GM19035 (cell line): Measurements from ENCODE around the gene SLC35A5.
A peak's percentile ranks its signal among the peaks of the same experiment; 100 is the strongest.
"Not testable (repeated sequence)": the region's sequence is repeated elsewhere in the genome, so short reads cannot be mapped to it uniquely, and the experiment has no call there.

Experiments
- ATAC-seq: cut with Tn5 transposase; IDR thresholded peaks from one replicate; pipeline ENCODE4 v1.9.1; 2021; ENCODE audit not compliant: unreplicated experiment

Gene SLC35A5

DNA sequence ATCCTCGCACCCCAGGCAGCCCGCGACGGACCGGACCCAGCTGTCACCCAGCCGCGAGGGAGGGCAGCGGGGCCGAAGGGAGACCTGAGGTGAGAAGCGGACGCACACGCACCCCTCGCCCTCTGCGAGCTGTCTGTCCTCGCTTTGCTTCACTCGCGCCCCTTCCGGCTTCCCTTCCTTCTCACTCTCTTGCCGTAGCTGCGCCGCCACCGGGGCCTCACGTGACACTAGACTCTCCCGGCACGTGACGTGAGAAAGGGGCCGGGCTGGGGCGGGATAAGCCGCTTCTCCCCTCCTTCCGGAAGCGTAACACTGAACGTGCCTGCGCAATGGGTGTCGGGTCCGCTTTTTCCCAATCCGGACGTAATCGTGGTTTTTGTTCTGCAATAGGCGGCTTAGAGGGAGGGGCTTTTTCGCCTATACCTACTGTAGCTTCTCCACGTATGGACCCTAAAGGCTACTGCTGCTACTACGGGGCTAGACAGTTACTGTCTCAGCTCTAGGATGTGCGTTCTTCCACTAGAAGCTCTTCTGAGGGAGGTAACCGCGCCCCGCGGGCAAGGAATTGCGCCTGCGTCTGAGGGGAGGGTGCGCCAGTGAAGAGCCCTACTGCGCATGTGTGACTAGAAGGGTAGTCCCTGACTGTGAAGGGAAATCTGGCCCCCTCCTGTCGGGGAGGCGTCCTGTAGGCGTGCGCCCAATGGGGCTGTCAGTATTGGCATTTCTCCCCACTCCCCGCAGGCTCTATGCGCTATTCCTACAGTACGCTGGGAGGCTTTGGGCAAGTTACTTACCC lies at the start of gene SLC35A5, which contains the start of gene ATG3:
SLC35A5 (plus strand) TSS at position 312 of the 796 bp plus-strand sequence. CDS start 1,359 bp downstream, outside the sequence.
ATG3 (minus strand) TSS at position 229 of the 796 bp plus-strand sequence. CDS start 434 bp downstream, outside the sequence.
- ATAC-seq: peak; percentile 80

GRCh38 chr3:112512320-112512719 lies 49.5 kb upstream of the SLC35A5 start:
- ATAC-seq: no peak

DNA sequence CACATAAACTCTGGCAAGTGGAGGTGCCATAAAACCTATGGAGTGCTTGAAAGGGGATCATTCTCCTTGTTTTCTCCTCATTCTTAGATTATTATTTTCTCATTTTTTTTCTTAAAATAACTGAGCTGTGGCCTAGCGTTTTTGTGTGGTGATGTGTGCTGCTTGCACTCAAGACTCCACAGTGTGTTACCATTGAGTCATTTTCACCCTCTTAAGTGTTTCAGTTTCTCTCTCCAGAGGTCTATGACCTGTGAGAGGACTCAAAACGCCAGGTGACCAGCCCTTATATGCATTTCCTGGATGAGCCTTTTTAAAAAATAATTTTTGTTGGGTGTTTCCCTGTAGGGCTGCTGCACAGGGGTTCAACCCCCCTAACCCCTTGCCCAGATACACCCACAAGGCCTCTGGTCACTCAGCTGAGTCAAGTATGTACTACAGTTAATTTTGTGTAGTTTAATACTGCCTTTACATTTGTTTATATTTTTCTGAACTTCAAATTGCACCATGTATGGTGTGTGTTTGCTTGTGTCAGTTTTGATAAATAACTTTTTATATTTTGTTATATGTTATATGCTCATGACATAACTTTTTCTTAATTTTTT lies 47.2 kb upstream of the SLC35A5 start:
- peak; percentile 99 for ATAC-seq

DNA sequence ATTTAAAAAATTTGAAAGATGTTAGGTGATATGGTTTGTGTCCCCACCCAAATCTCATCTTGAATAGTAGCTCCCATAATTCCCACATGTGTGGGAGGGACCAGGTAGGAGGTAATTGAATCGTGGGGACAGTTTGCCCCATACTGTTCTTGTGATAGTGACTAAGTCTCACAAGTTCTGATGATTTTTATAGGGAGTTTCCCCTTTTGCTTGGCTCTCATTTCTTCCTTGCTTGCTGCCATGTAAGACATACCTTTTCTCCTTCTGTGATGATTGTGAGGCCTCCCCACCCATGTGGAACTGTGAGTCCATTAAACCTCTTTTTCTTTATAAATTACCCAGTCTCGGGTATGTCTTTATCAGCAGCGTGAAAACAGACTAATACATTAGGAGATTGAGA lies 42.9 kb upstream of the SLC35A5 start:
- not testable (repeated sequence) for ATAC-seq

DNA sequence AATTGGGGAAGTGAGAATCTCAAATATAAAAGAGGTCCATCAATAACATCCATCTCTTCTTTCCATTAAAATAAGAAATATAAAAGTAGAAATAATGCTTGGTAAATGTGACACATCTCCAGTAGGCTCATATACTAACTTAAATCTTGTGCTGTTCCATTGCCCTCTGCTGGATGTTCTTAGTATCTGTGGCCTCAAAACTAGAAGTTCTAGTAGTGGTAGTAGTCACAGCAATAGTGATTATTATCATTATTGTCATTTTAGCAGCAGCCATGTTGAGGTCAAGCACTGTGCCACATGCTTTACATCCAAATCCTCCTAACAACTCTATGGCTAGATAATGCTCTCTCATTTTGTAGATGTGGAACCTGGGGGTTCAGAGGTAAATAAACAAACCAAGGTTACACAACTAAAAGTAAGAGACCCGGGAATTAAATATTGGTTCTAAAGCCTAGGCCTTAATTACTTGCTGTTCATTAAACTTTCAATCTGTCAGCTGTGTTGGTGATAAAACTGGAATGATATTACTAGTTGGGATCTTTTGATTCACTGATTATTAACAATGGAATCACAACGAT lies 42.3 kb upstream of the SLC35A5 start:
- peak; percentile 48 for ATAC-seq

GRCh38 chr3:112524127-112524526 lies 37.7 kb upstream of the SLC35A5 start:
- not testable (repeated sequence) for ATAC-seq

DNA sequence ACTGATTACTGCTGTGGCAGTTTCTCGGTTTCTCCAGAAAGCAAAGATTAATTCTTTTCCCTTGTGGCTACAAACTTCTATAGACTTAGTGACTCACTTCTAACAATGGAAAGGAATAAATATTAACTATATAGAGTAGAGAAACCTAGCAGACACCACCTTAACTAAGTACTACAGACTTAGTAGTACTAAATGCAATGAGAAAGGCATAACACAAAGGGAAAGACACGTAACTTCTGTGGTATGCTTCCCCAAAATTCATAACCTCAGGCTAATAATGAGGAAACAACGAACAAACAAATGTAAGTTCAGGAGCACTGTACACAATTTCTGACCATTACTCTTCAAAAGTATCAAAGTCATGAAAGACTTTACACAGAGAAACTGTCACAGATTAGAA lies 31.3 kb upstream of the SLC35A5 start:
- ATAC-seq: no peak

GRCh38 chr3:112531358-112531781 lies 30.5 kb upstream of the SLC35A5 start:
- ATAC-seq: no peak

DNA sequence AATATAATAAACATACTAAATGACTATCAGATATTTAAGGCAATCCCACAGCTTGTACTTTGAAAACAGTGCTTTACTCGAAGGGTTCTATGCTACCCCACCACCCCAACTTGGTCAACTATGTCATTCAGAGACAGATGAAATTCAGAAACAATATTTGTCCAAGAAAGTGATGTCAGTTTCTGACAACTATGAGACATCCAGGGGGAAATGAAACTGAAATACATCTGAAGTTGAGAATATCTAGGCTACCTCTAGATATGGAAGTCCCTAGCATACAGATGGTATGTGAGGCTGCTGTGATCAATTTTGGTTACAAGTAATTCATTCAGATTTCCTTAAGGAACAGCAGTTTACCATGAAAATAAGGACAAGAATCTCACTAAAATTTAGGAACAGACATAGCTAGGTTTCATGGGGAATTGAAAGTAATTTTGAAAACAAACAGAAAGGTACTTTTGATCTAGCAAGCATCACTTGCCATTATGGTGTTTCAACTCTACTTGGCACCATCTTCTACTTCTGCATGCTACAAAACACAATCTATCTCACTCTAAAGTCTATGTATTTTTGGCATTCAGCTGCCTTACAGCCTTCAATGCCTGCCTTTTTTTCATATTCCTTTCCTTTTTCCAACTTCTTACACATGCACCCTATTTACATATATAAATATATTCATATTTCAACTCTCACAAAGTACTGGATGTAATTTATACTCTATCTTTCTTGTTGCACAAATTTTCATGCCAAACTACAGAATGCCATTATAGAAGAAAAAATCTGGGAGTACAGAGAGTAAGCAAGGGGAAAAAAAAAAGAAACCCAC lies 21.8 kb upstream of the SLC35A5 start:
- ATAC-seq: peak; percentile 71

- ATAC-seq: no peak
Observed at GRCh38 chr3:112546216-112546759, 15.6 kb upstream of the SLC35A5 start.

GRCh38 chr3:112550859-112551258 lies 11.0 kb upstream of the SLC35A5 start:
- no peak for ATAC-seq

DNA sequence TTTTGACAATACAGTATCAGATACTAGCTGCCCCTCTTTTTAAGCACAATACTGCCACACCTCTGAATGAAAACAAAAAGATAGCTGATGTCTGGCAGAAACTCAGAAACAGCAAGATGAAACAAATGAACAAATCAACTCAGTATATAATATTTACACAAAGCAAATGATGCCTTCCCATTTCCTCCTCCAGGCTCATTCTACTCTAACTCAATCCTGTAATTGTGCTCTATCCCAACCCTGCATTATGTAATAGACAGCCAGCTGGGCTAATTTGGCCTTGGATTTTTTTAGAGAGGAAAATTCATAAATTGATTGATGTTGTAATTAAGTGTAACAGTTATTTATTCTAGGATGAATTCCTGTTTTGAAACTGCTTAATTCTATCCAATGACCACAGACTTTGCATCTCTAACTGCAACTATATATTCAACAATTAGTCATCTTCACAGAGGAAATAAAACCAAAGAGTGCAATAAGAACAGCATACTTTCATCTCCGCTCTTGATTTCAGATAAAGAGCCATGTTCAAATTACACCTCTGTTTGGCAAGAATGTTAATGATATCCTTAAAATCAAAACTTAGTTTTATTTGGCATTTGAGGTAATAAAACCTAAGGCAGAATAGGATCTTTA lies 6.2 kb upstream of the SLC35A5 start:
- no peak for ATAC-seq

- ATAC-seq: no peak
Observed at GRCh38 chr3:112557976-112558375, 3.9 kb upstream of the SLC35A5 start.

DNA sequence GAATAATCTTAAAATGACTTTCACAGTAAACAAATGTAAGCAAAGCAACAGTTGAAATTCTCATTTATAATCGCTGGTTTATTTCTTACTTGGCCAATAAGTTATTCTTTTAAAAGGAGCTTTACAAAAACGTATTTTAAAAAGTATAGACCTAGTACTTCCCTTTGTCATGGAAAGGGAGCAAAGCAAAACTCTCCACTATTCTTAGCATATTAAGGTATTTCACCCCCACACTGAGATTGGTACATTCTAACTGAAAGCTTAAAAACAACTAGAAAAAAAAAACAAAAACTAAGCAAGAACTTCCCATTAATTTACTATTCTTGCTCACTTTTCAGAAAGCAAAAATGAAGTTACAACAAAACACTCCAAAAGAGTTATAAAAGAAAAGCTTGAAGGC lies 1.5 kb upstream of the SLC35A5 start:
- no peak for ATAC-seq

- peak; percentile 29 for ATAC-seq
Observed at GRCh38 chr3:112560721-112561483, 943 bp upstream of the SLC35A5 start.

DNA sequence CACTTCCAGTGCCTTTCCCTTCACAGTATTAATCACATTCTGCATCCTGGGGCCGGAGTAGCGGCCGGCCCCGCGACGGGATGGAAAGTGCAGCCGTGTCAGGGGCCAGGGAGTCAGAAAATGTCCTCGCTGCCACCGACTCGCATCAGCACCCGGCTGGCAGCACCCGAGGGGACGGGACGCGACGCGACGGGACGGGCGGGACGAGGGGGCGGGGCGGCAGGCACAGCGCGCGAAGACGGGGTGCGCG lies 436 bp upstream of the SLC35A5 start:
- peak; percentile 50 for ATAC-seq

- not testable (repeated sequence) for ATAC-seq
Observed at GRCh38 chr3:112564247-112564939, 2.5 kb downstream of the SLC35A5 start.

- no peak for ATAC-seq
Observed at GRCh38 chr3:112564940-112565305, 3.1 kb downstream of the SLC35A5 start.

- no peak for ATAC-seq
Observed at GRCh38 chr3:112568642-112569041, 6.8 kb downstream of the SLC35A5 start.
